Central memory CD8-positive, alpha-beta T cell (primary cell): ENCODE measurements around the gene NPC2.

Source experiments
- ATAC-seq: fragments of 150-1000 bp; cut with Tn5 transposase; replicated peaks from 2 replicates; pipeline ENCODE4 v1.10.0; 2022; ENCODE audit warnings: mild to moderate bottlenecking, moderate FRiP score, moderate number of reproducible peaks; ENCODE audit not compliant: poor library complexity, severe bottlenecking; ENCODE audit errors: extremely low read depth
- DNase-seq, 2 donors: peaks; one replicate each; pipeline ENCODE4 v3.0.0; 2021; ENCODE audit warnings: low spot score in 2 of 2
- H3K27ac Mint-ChIP-seq: one replicate; pipeline ENCODE4 v1.8.0; 2022; ENCODE audit warnings: low read depth, mild to moderate bottlenecking, moderate library complexity, mixed read lengths
- H3K27me3 Mint-ChIP-seq: one replicate; pipeline ENCODE4 v1.8.0; 2022; ENCODE audit warnings: mixed read lengths
- H3K36me3 Mint-ChIP-seq: one replicate; pipeline ENCODE4 v1.8.0; 2022; ENCODE audit warnings: mild to moderate bottlenecking, moderate library complexity, mixed read lengths; ENCODE audit not compliant: insufficient read depth
- H3K4me1 Mint-ChIP-seq: one replicate; pipeline ENCODE4 v1.8.0; 2022; ENCODE audit warnings: mixed read lengths
- H3K4me3 Mint-ChIP-seq: one replicate; pipeline ENCODE4 v1.8.0; 2022; ENCODE audit warnings: mild to moderate bottlenecking, moderate library complexity, mixed read lengths
- H3K9me3 Mint-ChIP-seq: one replicate; pipeline ENCODE4 v1.8.0; 2022; ENCODE audit warnings: mixed read lengths

NPC2 gene

DNA sequence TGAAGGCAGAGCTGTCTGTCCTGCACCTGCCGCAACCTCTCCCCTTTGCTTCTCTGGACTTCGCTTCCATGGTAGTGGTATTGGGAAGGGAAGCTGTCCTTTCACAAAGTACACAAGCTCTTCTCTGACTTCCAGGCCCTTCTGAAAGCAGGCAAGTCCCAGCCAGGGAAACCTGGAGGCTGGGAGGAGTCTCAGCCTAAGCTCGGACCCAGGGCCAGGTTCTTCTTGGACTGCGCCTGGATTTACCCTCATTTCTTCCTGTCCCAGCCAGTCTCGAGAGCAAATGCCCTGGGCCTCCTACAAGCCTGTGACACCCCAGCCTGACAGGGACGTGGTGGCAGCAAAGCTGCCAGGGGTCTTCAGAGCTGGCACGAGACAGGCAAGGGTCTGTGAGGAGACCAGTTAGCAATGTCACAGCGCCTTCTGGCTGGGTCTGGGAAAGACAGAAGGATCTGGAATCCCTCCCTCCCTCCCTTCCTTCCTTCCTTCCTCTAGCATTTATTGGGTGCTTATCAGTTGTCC, 22.8 kb upstream of the NPC2 start:
- H3K4me1 Mint-ChIP-seq, result peaks cover 5% of the 10 kb centered on the region
- H3K27ac Mint-ChIP-seq, result no peak overlapping the region
- no peak for ATAC-seq
- no peak for DNase-seq
- H3K4me3 Mint-ChIP-seq, result no peak overlapping the region
- no peaks in the 10 kb centered on the region for H3K36me3 Mint-ChIP-seq
- no peaks in the 10 kb centered on the region for H3K9me3 Mint-ChIP-seq
- peaks cover 39% of the 10 kb centered on the region for H3K27me3 Mint-ChIP-seq

DNA sequence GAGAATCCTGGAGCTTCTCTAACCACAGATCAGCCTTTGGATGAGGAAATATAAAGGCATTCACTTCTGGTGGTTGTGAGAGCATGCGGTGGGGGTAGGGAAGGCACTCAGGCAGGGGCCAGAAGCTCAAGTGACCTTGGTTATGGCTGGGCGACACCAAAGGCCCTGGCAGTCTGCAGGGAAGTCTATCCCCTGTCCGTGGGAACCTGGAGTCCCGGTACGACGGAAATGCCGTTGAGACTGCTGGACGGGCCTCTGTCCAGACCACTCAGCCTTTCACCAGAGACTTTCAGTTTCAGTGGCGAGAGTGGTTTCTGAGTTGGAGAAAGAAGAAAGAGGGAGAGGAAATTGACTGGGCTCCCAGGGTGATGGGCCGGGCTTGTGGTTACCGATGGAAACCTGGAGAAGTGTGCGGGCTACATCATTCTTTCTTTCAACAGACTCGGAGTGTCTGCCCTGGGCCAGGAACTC, 21.4 kb upstream of the NPC2 start:
- Mint-ChIP-seq H3K4me3 (no peak overlapping the region), H3K4me1 (peaks cover 5% of the 10 kb centered on the region), H3K36me3 (no peaks in the 10 kb centered on the region), H3K27me3 (peaks cover 46% of the 10 kb centered on the region), H3K27ac (no peak overlapping the region), H3K9me3 (no peaks in the 10 kb centered on the region)
- ATAC-seq (no peak), DNase-seq (no peak)

- no peak for ATAC-seq
- H3K4me3 Mint-ChIP-seq, result no peak overlapping the region
- DNase-seq, result no peak
- no peaks in the 10 kb centered on the region for H3K36me3 Mint-ChIP-seq
- peaks cover 5% of the 10 kb centered on the region for H3K4me1 Mint-ChIP-seq
- H3K27me3 Mint-ChIP-seq, result peaks cover 32% of the 10 kb centered on the region
- H3K27ac Mint-ChIP-seq, result no peak overlapping the region
- no peaks in the 10 kb centered on the region for H3K9me3 Mint-ChIP-seq
Observed at GRCh38 chr14:74511966-74512830, 19.1 kb upstream of the NPC2 start.

DNA sequence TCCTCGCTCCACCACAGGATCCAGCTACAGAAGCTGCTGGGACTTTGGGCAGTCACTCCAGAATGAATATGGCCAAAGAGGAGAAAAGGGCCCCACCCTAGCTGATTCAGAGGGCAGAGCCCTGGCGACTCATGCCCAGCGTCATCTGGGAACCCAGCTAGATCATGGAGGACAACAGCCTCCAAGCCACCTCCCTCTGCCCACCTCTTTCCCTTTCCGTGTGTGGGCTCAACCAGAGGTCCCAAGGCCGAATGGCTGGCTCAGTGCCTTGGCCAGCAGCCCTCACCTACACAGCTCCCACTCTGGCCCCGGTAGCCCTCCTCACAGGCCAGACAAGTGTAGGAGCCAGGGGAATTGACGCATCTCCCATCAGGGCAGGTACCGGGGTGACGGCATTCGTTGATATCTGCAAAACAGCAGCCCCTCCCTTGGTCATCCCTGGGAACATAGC, 17.9 kb upstream of the NPC2 start:
- Mint-ChIP-seq H3K4me1 (peaks cover 5% of the 10 kb centered on the region), H3K36me3 (no peaks in the 10 kb centered on the region), H3K9me3 (no peaks in the 10 kb centered on the region), H3K27ac (no peak overlapping the region), H3K27me3 (peaks cover 32% of the 10 kb centered on the region), H3K4me3 (no peak overlapping the region)
- DNase-seq, result no peak
- no peak for ATAC-seq

DNA sequence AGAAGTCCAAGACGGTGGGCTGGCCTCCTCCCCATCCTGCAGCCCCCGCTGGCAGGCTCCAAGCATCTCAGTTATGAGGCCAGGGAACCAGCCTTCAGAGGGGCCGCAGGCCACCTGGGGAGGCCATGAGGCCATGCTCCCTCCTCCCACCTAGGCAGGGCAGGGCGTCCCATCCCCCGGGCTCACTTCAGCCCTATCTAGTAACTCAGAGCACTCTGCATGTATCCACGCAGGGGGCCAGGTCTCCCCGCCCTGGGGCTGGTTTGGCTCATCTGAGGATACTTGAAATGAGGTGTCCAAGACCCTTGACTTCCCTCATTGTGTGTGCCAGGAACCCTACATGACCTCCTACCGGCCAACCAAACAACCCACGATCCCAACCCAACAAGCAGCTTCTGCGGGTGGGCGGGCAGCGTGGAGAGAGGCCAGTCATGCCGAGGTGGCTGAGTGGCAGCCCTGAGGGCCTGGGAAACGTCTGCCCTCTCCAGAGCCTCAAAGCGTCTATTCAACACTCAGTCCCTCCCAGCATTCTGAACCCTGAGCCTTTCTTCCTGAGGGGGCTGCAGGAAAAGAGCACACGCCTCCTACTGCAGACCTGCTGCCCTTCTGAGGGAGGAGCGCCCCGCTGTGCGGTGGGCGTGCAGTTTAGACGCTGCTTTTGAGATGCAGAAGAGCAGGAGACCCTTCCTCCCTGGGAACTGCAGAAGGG, 17.3 kb upstream of the NPC2 start:
- no peak for DNase-seq
- Mint-ChIP-seq H3K27me3 (peaks cover 32% of the 10 kb centered on the region), H3K4me1 (peaks cover 5% of the 10 kb centered on the region), H3K27ac (no peak overlapping the region), H3K9me3 (no peaks in the 10 kb centered on the region), H3K36me3 (no peaks in the 10 kb centered on the region), H3K4me3 (no peak overlapping the region)
- ATAC-seq, result no peak

- Mint-ChIP-seq H3K9me3 (no peaks in the 10 kb centered on the region), H3K4me3 (no peak overlapping the region)
Observed at GRCh38 chr14:74509587-74510222, 16.6 kb upstream of the NPC2 start.

GRCh38 chr14:74508844-74509428, 15.8 kb upstream of the NPC2 start:
- no peaks in the 10 kb centered on the region for H3K4me1 Mint-ChIP-seq
- no peaks in the 10 kb centered on the region for H3K9me3 Mint-ChIP-seq
- H3K36me3 Mint-ChIP-seq, result no peaks in the 10 kb centered on the region
- no peak for DNase-seq
- no peak for ATAC-seq
- no peak overlapping the region for H3K4me3 Mint-ChIP-seq
- H3K27ac Mint-ChIP-seq, result no peak overlapping the region
- peaks cover 32% of the 10 kb centered on the region for H3K27me3 Mint-ChIP-seq

More at GRCh38 chr14:74509587-74510222, 16.6 kb upstream of the NPC2 start:
- Mint-ChIP-seq H3K4me1 (peaks cover 4% of the 10 kb centered on the region), H3K27ac (no peak overlapping the region), H3K27me3 (peaks cover 32% of the 10 kb centered on the region), H3K36me3 (no peaks in the 10 kb centered on the region)
- DNase-seq (no peak), ATAC-seq (no peak)

- no peaks in the 10 kb centered on the region for H3K4me1 Mint-ChIP-seq
Observed at GRCh38 chr14:74508292-74508731, 15.2 kb upstream of the NPC2 start.

DNA sequence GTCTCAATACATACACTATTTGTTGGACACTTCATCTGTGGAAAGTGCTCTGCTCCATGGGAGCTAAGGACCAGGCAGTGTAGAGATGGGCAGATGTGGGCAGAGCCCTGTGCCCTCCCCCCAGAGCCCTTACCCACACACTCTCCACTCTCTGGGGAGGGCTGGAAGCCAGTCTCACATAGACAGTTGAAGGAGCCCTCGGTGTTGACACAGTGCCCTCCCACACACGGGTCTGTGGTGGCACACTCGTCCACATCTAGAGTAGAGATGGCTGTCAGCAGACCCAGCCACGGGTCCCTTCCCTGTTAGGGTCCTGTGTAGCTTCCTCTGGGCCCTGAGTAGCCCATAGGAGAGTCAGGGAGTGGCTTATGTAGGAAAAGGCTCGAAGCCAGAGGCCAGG, 14.7 kb upstream of the NPC2 start:
- no peak for DNase-seq
- Mint-ChIP-seq H3K4me3 (no peak overlapping the region), H3K9me3 (no peaks in the 10 kb centered on the region), H3K27ac (no peak overlapping the region), H3K4me1 (no peaks in the 10 kb centered on the region), H3K36me3 (no peaks in the 10 kb centered on the region), H3K27me3 (peaks cover 29% of the 10 kb centered on the region)
- no peak for ATAC-seq

More at GRCh38 chr14:74508292-74508731, 15.2 kb upstream of the NPC2 start:
- no peak overlapping the region for H3K4me3 Mint-ChIP-seq
- DNase-seq, result no peak
- H3K9me3 Mint-ChIP-seq, result no peaks in the 10 kb centered on the region
- no peaks in the 10 kb centered on the region for H3K36me3 Mint-ChIP-seq
- no peak for ATAC-seq
- H3K27me3 Mint-ChIP-seq, result peaks cover 32% of the 10 kb centered on the region
- no peak overlapping the region for H3K27ac Mint-ChIP-seq

DNA sequence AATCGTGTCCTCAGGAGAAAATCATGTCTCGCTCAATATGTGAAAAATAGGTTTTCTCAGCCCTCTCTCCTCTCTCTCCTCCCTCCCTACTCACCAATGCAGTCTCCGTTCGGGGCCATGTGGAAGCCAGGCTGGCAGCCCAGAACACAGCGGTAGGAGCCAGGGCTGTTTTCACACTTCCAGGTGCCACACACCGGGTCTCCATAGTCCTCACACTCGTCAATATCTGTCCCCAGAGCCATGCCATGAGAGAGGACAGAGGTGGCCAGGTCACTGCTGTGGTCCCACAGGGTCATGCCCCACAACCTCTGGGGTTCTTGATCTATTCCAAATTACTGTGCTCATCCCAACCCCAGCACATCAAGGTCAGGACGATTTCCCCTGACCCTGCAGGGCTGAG, 14.0 kb upstream of the NPC2 start:
- no peaks in the 10 kb centered on the region for H3K9me3 Mint-ChIP-seq
- no peaks in the 10 kb centered on the region for H3K36me3 Mint-ChIP-seq
- H3K27me3 Mint-ChIP-seq, result peaks cover 21% of the 10 kb centered on the region
- DNase-seq, result no peak
- H3K4me1 Mint-ChIP-seq, result peaks cover 4% of the 10 kb centered on the region
- ATAC-seq, result no peak
- no peak overlapping the region for H3K4me3 Mint-ChIP-seq
- H3K27ac Mint-ChIP-seq, result no peak overlapping the region

DNA sequence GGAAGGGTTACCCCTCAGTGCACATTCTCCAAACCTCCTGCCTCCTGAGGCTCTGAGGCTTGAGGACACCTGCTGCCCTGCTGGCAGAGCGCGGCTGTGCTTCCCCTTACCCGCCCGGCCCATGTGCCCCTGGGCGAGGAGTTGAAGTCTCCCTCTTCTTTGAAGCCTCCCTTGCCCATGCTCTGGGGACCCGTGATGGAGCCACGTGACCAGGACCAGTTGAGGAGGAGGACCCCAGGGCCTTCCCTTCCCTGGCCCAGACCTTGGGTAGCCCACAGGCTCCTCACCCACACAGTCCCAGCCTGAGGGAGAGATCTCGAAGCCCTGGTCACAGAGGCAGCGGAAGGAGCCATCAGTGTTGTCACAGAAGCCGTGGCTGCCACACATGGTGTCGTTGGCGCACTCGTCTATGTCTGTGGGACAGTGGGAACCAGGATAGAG, 13.3 kb upstream of the NPC2 start:
- Mint-ChIP-seq H3K27me3 (peaks cover 15% of the 10 kb centered on the region), H3K36me3 (no peaks in the 10 kb centered on the region), H3K4me1 (peaks cover 6% of the 10 kb centered on the region), H3K27ac (no peak overlapping the region), H3K4me3 (no peak overlapping the region), H3K9me3 (no peaks in the 10 kb centered on the region)
- no peak for ATAC-seq
- DNase-seq, result no peak

DNA sequence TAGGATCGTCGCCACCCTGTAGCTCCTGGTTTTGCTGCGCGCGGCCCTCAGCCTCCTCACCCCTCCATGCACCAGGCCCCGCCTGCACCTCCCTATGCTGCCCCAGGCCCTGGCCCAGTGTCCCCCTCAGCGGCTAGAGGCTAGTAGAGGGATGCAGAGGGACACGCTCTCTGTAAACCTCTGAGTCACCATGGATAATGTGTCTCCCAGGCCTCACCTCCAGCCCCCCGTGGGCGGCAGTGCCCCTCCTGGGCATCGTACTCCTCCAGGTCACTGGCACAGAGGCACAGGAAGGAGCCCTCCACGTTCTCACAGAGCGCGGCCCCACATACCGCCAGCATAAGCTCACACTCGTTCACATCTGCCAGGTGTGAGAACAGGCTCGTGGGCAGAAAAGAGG, 12.7 kb upstream of the NPC2 start:
- peaks cover 6% of the 10 kb centered on the region for H3K4me1 Mint-ChIP-seq
- DNase-seq (no peak), ATAC-seq (no peak)
- peaks cover 9% of the 10 kb centered on the region for H3K27me3 Mint-ChIP-seq
- H3K9me3 Mint-ChIP-seq, result no peaks in the 10 kb centered on the region
- H3K36me3 Mint-ChIP-seq, result no peaks in the 10 kb centered on the region
- no peak overlapping the region for H3K4me3 Mint-ChIP-seq
- no peak overlapping the region for H3K27ac Mint-ChIP-seq
